Astrocyte (in vitro differentiated cells and primary cell): ENCODE measurements around the gene WDR5. TPM values are rescaled to one million over a fixed set of nuclear protein-coding genes. Genes with fewer than 3 reads are reported as not detected.

Source experiments
- DNase-seq: peaks from one replicate; pipeline ENCODE4 v3.0.0-alpha.2; 2010; ENCODE audit warnings: low read depth
- FAIRE-seq: peaks from 2 replicates; lab custom pipeline; 2011; peaks lifted over from hg19 to GRCh38; lab: Jason Lieb, UNC
- H2AFZ ChIP-seq: 2 replicates; pipeline ENCODE4 v1.6.0; 2012; ENCODE audit warnings: low read depth, low read length, inconsistent platforms
- H3K27ac ChIP-seq: 2 replicates; pipeline ENCODE4 v1.5.1; 2011; ENCODE audit warnings: low read depth, low read length, inconsistent platforms
- H3K27me3 ChIP-seq: 2 replicates; pipeline ENCODE4 v1.6.0; 2011; ENCODE audit warnings: low read length, inconsistent platforms; ENCODE audit not compliant: insufficient read depth
- H3K36me3 ChIP-seq: 2 replicates; pipeline ENCODE4 v1.5.1; 2011; ENCODE audit warnings: low read length, inconsistent platforms; ENCODE audit not compliant: insufficient read depth
- H3K4me1 ChIP-seq: 2 replicates; pipeline ENCODE4 v1.5.1; 2011; ENCODE audit warnings: low read length, inconsistent platforms; ENCODE audit not compliant: insufficient read depth
- H3K4me2 ChIP-seq: 2 replicates; pipeline ENCODE4 v1.6.0; 2012; ENCODE audit warnings: low read length, inconsistent platforms
- H3K4me3 ChIP-seq: 2 replicates; pipeline ENCODE4 v1.5.1; 2011; ENCODE audit warnings: low read depth, mild to moderate bottlenecking, low read length, inconsistent platforms; ENCODE audit not compliant: insufficient read depth
- H3K79me2 ChIP-seq: 2 replicates; pipeline ENCODE4 v1.6.0; 2012; ENCODE audit warnings: mild to moderate bottlenecking, low read length, inconsistent platforms; ENCODE audit not compliant: insufficient read depth
- H3K9ac ChIP-seq: 2 replicates; pipeline ENCODE4 v1.6.0; 2012; ENCODE audit warnings: mild to moderate bottlenecking, low read length, inconsistent platforms
- H3K9me3 ChIP-seq: 2 replicates; pipeline ENCODE4 v1.5.1; 2012; ENCODE audit warnings: low read depth, mild to moderate bottlenecking, low read length, inconsistent platforms; ENCODE audit not compliant: insufficient read depth
- H4K20me1 ChIP-seq: 2 replicates; pipeline ENCODE4 v1.6.0; 2012; ENCODE audit warnings: low read length, inconsistent platforms; ENCODE audit not compliant: insufficient read depth
- H3K27ac Mint-ChIP-seq: one replicate; pipeline ENCODE4 v1.8.0; 2021; ENCODE audit warnings: mild to moderate bottlenecking, mixed read lengths; ENCODE audit not compliant: unreplicated experiment
- H3K27me3 Mint-ChIP-seq: one replicate; pipeline ENCODE4 v1.8.0; 2021; ENCODE audit warnings: low read depth, mixed read lengths; ENCODE audit not compliant: unreplicated experiment
- H3K36me3 Mint-ChIP-seq: one replicate; pipeline ENCODE4 v1.8.0; 2021; ENCODE audit warnings: low read depth, mixed read lengths; ENCODE audit not compliant: unreplicated experiment
- H3K4me1 Mint-ChIP-seq: one replicate; pipeline ENCODE4 v1.8.0; 2021; ENCODE audit warnings: low read depth, mixed read lengths; ENCODE audit not compliant: unreplicated experiment
- H3K4me3 Mint-ChIP-seq: one replicate; pipeline ENCODE4 v1.8.0; 2021; ENCODE audit warnings: mild to moderate bottlenecking, moderate library complexity, mixed read lengths; ENCODE audit not compliant: unreplicated experiment
- H3K9me3 Mint-ChIP-seq: one replicate; pipeline ENCODE4 v1.8.0; 2021; ENCODE audit warnings: mild to moderate bottlenecking, mixed read lengths; ENCODE audit not compliant: unreplicated experiment
- CTCF ChIP-seq: IDR thresholded peaks from 2 replicates; pipeline ENCODE4 v1.5.1; 2011; ENCODE audit warnings: low read depth, mild to moderate bottlenecking, inconsistent platforms, low read length, moderate library complexity; ENCODE audit not compliant: insufficient read depth
- EZH2 ChIP-seq: IDR thresholded peaks from 2 replicates; pipeline ENCODE4 v1.6.1; 2012; ENCODE audit warnings: mild to moderate bottlenecking, low read length, inconsistent platforms; ENCODE audit not compliant: insufficient read depth
- total RNA-seq: library from RNA; stranded (reverse); gene quantifications from 2 replicates; pipeline ENCODE4 v1.2.1, GENCODE V29; 2021

WDR5 gene
- total RNA-seq, 1 donor from 2014 or later = 28.1 TPM

GRCh38 chr9:134175808-134176598, 40.1 kb downstream of the WDR5 start:
- H3K79me2 ChIP-seq = no peaks in the 10 kb centered on the region
- peaks cover 15% of the 10 kb centered on the region for H3K27me3 ChIP-seq
- peaks cover 5% of the 10 kb centered on the region for H3K4me1 Mint-ChIP-seq
- no peaks in the 10 kb centered on the region for H3K9me3 Mint-ChIP-seq
- H3K36me3 Mint-ChIP-seq = no peaks in the 10 kb centered on the region
- peaks cover 29% of the 10 kb centered on the region for H3K27me3 Mint-ChIP-seq
- FAIRE-seq (no peak), DNase-seq (no peak)
- no peaks in the 10 kb centered on the region for H3K9me3 ChIP-seq
- no peak overlapping the region for H3K27ac Mint-ChIP-seq
- no peak overlapping the region for H2AFZ ChIP-seq
- no peak overlapping the region for H3K4me3 ChIP-seq
- H3K4me3 Mint-ChIP-seq = no peak overlapping the region
- no peaks in the 10 kb centered on the region for H4K20me1 ChIP-seq
- TF ChIP-seq CTCF = no peak
- peak; percentile 75 for TF ChIP-seq EZH2
- peaks cover 11% of the 10 kb centered on the region for H3K4me1 ChIP-seq
- H3K36me3 ChIP-seq = no peaks in the 10 kb centered on the region
- H3K9ac ChIP-seq = no peak overlapping the region
- peak overlapping the region; percentile 41 for H3K4me2 ChIP-seq
- no peak overlapping the region for H3K27ac ChIP-seq

- H3K4me2 ChIP-seq = peak overlapping the region; percentile 41
- H3K4me3 ChIP-seq = no peak overlapping the region
- Mint-ChIP-seq H3K4me3 (no peak overlapping the region), H3K36me3 (no peaks in the 10 kb centered on the region), H3K4me1 (peaks cover 3% of the 10 kb centered on the region), H3K27ac (no peak overlapping the region), H3K27me3 (peaks cover 30% of the 10 kb centered on the region), H3K9me3 (no peaks in the 10 kb centered on the region)
- no peak overlapping the region for H3K27ac ChIP-seq
- H3K79me2 ChIP-seq = no peaks in the 10 kb centered on the region
- no peak for DNase-seq
- peaks cover 15% of the 10 kb centered on the region for H3K27me3 ChIP-seq
- peak overlapping the region; percentile 18 for H2AFZ ChIP-seq
- H3K9ac ChIP-seq = no peak overlapping the region
- no peak for FAIRE-seq
- peaks cover 9% of the 10 kb centered on the region for H3K4me1 ChIP-seq
- no peaks in the 10 kb centered on the region for H4K20me1 ChIP-seq
- no peaks in the 10 kb centered on the region for H3K9me3 ChIP-seq
- TF ChIP-seq EZH2 (peak; percentile 39), CTCF (no peak)
- H3K36me3 ChIP-seq = no peaks in the 10 kb centered on the region
Observed at GRCh38 chr9:134176599-134176968, 40.7 kb downstream of the WDR5 start.

- Mint-ChIP-seq H3K4me3 (no peak overlapping the region), H3K4me1 (no peaks in the 10 kb centered on the region), H3K27ac (no peak overlapping the region), H3K9me3 (no peaks in the 10 kb centered on the region), H3K36me3 (no peaks in the 10 kb centered on the region), H3K27me3 (peaks cover 31% of the 10 kb centered on the region)
- H4K20me1 ChIP-seq = no peaks in the 10 kb centered on the region
- H3K27ac ChIP-seq = no peak overlapping the region
- H3K79me2 ChIP-seq = no peaks in the 10 kb centered on the region
- peaks cover 15% of the 10 kb centered on the region for H3K27me3 ChIP-seq
- TF ChIP-seq CTCF (no peak), EZH2 (no peak)
- H2AFZ ChIP-seq = no peak overlapping the region
- H3K4me1 ChIP-seq = peaks cover 7% of the 10 kb centered on the region
- DNase-seq = no peak
- H3K9me3 ChIP-seq = no peaks in the 10 kb centered on the region
- FAIRE-seq = no peak
- no peaks in the 10 kb centered on the region for H3K36me3 ChIP-seq
- no peak overlapping the region for H3K4me3 ChIP-seq
- no peak overlapping the region for H3K4me2 ChIP-seq
- H3K9ac ChIP-seq = no peak overlapping the region
Observed at GRCh38 chr9:134177186-134177585, 41.3 kb downstream of the WDR5 start.
